A549 treated with dexamethasone at 1 μM for 4 hours (cell line): Measurements from ENCODE around the gene NT5DC2. TPM values are rescaled to one million over a fixed set of nuclear protein-coding genes. Genes with fewer than 3 reads are reported as not detected.

ENCODE experiments used
- total RNA-seq: library from RNA; stranded (reverse); fragments of 200-300 nt; extraction: Qiagen RNA extraction; gene quantifications from 5 replicates; pipeline ENCODE4 v1.2.3, GENCODE V29; 2022

NT5DC2 gene
- 82.0 to 105 TPM (median 98.6 TPM) in 5 replicates for total RNA-seq

DNA sequence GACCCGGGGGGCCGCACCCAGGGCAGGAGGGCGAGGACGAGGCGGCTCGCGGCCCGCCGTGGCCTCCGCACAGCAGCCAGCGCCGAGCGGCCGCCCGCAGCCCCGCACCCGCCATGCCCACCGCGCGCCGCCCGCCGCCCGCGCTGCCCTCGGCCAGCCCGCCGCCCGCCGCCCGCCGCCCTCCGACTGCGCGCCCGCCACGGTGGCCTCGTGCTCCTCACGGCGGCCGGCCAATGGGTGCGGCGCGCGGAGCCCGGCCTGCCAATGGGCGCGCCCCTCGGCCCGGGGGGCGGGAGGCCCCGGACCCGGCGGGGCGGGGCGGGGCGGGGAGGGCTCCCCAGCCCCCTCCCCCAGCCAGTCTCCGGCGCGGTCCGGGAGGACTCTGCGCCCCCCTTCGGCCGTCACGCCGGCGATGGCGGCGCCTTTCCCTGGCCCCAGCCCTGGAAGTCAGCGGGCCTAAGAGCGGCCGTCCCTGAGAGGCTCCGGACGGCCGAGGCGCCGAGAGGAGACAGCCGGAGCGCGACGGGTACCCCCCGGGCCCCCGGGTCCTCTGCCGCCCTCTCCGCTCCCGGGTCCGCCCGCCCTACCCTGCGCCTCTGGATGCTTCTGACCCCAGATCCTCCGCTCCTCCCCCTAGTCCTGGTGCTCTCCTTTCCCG, at the start of gene NT5DC2:
NT5DC2 (minus strand) TSS at position 235 of the 658 bp plus-strand sequence; CDS start at position 115, 120 bp downstream.

GRCh38 chr3:52536369-52537164, 2.9 kb upstream of the NT5DC2 start, which contains the start of gene UQCC5:
TSS of gene UQCC5 (plus strand) at chr3:52536605. CDS start at chr3:52536756, 151 bp downstream.

DNA sequence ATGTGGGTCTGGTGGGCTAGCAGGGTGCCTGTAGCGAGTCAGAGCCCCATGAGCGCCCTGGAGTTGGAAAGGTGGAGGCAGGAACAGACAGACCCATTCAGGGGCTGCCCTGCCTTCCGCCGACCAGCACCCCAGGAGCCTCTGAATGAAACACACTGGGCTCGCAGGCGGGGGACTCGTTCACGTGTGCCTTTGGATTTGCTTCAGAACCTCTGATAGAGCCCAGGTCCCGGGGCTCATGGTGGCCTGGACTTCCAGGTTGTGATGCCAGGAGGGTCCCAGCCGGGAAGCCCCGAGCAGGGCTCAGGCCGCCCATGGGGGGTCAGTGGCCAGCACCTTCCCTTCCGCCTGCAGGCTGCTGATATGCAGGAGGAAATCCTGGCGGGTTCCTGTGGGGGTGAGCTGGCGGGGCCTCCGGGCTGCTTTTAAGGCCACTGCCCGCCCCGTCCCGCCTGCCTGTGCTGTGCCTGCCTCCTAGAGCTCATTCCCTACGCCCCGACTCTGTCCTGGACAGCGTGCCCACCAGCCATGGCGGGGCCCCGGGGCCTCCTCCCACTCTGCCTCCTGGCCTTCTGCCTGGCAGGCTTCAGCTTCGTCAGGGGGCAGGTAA, 38.7 kb downstream of the NT5DC2 start, which contains the start of gene STAB1:
STAB1 (plus strand) TSS at position 453 of the 610 bp plus-strand sequence; CDS start at position 529, 76 bp downstream.

Other genes with a start within 250 kb of the NT5DC2 start
- gene GLYCTK, start 246.0 kb downstream of the NT5DC2 start, total RNA-seq: 2.8 to 3.7 TPM (median 3.4 TPM) in 5 replicates
- gene DNAH1, start 217.5 kb downstream of the NT5DC2 start, total RNA-seq: 0.71 to 1.3 TPM (median 0.95 TPM) in 5 replicates
- gene BAP1, start 123.8 kb downstream of the NT5DC2 start, total RNA-seq: 27.6 to 35.6 TPM (median 34.8 TPM) in 5 replicates
- gene PHF7, start 123.2 kb downstream of the NT5DC2 start, total RNA-seq: 2.9 to 3.2 TPM (median 3.0 TPM) in 5 replicates
- 0.10 to 0.26 TPM (median 0.11 TPM) in 5 replicates for gene SEMA3G, start 88.8 kb downstream of the NT5DC2 start, total RNA-seq
- 0.87 to 1.3 TPM (median 1.3 TPM) in 5 replicates for gene TNNC1, start 79.8 kb downstream of the NT5DC2 start, total RNA-seq
- 7.9 to 14.9 TPM (median 12.2 TPM) in 5 replicates for gene NISCH, start 78.3 kb downstream of the NT5DC2 start, total RNA-seq
- gene STAB1, start 38.5 kb downstream of the NT5DC2 start, total RNA-seq: 0.09 to 0.17 TPM (median 0.13 TPM) in 4 of 5 replicates, not detected in the other
- 47.1 to 85.1 TPM (median 48.4 TPM) in 5 replicates for gene UQCC5, start 2.7 kb upstream of the NT5DC2 start, total RNA-seq
- gene PBRM1, start 152.1 kb upstream of the NT5DC2 start, total RNA-seq: 9.8 to 19.7 TPM (median 16.7 TPM) in 5 replicates
- gene GNL3, start 152.2 kb upstream of the NT5DC2 start, total RNA-seq: 90.0 to 134 TPM (median 91.6 TPM) in 5 replicates
- gene GLT8D1, start 171.9 kb upstream of the NT5DC2 start, total RNA-seq: 35.8 to 41.4 TPM (median 38.7 TPM) in 5 replicates
- gene SPCS1, start 172.2 kb upstream of the NT5DC2 start, total RNA-seq: 160 to 177 TPM (median 167 TPM) in 5 replicates
- 10.9 to 15.0 TPM (median 14.0 TPM) in 5 replicates for gene NEK4, start 237.1 kb upstream of the NT5DC2 start, total RNA-seq
- 0.06 TPM in 1 of 5 replicates, not detected in the others for gene ITIH1, start 243.7 kb upstream of the NT5DC2 start, total RNA-seq